Suprapubic skin (tissue), 3 donors: ENCODE data around the gene CTNNBL1.

ENCODE experiments used
- CTCF ChIP-seq, 2 donors: fragments of 200-600 bp in 1 of 2; fragments of 450-650 bp in 1 of 2; sonication (generic) in 1 of 2; IDR thresholded peaks; one replicate each; pipeline ENCODE4 v1.5.1; 2016 to 2019; ENCODE audit warnings: antibody characterized with exemption in 2 of 2, mild to moderate bottlenecking in 1 of 2, moderate library complexity in 1 of 2
- POLR2A ChIP-seq, 2 donors: fragments of 450-650 bp; IDR thresholded peaks; one replicate each; pipeline ENCODE4 v1.6.1; 2017; ENCODE audit warnings: antibody characterized with exemption in 2 of 2, mild to moderate bottlenecking in 2 of 2, moderate library complexity in 2 of 2

DNA sequence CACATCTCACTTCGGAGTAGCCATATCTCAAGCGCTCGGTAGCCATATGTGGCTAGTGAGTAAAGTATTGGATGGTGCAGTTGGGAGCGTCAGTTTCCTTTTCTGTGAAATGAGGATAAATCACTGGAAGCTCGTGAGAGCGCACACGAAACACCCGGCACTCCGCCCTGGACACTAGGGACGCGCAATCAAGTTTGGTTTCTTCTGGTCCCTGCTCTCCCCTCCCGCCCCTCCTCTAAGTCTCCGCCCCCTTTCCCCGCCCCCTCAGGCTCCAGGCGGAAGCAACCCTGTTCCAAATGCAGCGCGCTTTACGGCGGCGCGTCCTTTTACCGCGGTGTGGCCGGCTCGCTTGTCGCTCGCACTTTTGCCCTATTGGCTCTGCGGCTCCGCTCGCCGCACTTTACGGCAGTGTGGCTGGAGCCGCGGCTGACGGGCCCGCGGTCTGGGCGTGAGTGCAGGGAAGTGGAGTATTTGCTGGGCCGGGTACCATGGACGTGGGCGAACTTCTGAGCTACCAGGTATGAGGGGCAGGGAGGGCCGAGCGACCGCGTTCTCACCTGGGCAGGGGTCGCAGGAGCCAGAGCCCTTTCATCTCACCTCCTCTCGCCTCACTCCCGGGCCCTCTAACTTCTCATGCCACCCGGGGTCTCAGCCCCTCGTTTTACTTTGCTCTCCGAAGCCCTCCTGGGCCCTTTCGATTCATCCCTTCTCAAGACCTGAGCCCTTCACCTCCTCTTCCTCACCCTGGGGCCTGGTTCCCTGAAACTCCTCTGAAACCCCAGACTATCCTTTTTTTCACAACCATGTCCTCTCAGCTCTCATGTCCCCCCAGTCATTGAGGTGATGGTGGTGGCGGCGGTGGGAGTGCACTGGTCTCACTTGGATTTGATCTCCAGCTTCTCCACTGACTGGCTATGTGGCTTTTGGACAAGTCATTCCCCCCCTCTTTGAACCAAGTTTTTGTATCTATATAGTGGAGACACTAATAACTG lies at the start of gene CTNNBL1:
- TF ChIP-seq POLR2A (IDR thresholded peaks at IDR 0.05) (peak in 1 of 2 donors; percentile 50), CTCF (IDR thresholded peaks at IDR 0.05) (no peak)
